ENCODE measurements around the gene THRB.

The THRB gene

DNA sequence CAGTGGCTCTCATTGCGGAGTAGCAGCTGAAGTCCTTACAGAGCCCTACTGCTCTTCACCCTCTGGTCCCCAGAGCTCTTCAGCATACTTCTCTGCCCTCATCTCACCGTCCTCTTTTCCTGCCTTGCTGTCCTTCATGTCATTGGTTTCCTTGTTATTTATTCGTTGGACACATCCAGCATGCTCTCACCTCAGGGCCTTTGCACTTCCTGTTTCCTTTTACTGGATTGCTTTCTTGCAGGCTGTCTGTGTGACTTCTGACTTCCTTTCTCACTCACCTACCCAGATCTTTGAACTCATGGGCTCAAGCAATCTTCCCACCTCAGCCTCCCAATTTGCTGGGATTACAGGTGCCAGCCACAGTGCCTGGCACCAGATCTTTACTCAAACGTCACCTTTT lies 422.5 kb downstream of the THRB start:
- ChIA-PET POLR2A (no interaction called here), CTCF (no interaction called here)
- TF ChIP-seq, protein P1, sequence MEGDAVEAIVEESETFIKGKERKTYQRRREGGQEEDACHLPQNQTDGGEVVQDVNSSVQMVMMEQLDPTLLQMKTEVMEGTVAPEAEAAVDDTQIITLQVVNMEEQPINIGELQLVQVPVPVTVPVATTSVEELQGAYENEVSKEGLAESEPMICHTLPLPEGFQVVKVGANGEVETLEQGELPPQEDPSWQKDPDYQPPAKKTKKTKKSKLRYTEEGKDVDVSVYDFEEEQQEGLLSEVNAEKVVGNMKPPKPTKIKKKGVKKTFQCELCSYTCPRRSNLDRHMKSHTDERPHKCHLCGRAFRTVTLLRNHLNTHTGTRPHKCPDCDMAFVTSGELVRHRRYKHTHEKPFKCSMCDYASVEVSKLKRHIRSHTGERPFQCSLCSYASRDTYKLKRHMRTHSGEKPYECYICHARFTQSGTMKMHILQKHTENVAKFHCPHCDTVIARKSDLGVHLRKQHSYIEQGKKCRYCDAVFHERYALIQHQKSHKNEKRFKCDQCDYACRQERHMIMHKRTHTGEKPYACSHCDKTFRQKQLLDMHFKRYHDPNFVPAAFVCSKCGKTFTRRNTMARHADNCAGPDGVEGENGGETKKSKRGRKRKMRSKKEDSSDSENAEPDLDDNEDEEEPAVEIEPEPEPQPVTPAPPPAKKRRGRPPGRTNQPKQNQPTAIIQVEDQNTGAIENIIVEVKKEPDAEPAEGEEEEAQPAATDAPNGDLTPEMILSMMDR (IDR thresholded peaks at IDR 0.05; ENCODE audit: control extremely low read depth, extremely low read depth, low read depth, missing control alignments) = no peak
- no peak for DNase-seq (ENCODE audit: extremely low spot score)

DNA sequence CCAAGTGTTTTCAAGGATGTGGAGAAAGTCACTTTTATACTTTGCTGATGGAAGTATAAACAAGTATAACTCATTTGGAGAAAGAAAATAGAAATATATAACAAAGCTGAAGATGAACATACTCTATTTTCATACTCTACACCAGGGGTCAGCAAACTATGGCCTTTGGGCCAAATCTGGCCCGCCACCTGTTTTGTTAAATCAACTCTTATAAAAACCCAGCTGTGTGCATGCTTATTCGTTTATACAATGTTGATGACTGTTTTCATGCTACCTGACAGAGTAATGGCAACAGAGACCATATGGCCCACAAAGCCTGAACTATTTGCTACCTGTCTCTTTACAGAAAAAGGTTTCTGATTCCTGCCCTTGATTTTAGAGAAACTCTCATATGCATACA lies 425.6 kb downstream of the THRB start:
- ChIA-PET CTCF (no interaction called here), POLR2A (no interaction called here)
- DNase-seq (ENCODE audit: extremely low spot score) = no peak
- TF ChIP-seq, protein P1 (IDR thresholded peaks at IDR 0.05; ENCODE audit: control extremely low read depth, extremely low read depth, low read depth, missing control alignments) = no peak

DNA sequence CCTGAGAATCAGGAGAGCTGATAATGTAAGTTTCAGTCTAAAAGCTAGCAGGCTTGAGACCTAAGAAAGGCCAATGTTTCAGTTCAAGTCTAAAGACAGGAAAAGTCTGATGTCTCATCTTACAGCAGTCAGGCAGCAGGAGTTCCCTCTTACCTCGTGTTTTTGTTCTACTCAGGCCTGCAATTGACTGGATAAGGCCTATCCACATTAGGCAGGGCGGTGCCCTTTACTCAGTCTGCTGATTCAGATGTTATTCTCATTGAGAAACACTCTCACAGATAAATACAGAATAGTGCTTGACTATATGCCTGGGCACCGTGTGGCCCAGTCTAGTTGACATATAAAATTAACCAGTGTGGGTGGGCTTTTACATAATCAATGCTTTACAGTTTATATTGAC lies 427.2 kb downstream of the THRB start:
- ChIA-PET POLR2A (no interaction called here), CTCF (interaction anchor here (1.5 kb wide), 1 partner anchor 101 kb away, joined by 3 read pairs; no protein-coding TSS in a partner anchor)
- no peak for DNase-seq (ENCODE audit: extremely low spot score)
- TF ChIP-seq, protein P1 (IDR thresholded peaks at IDR 0.05; ENCODE audit: control extremely low read depth, extremely low read depth, low read depth, missing control alignments) = no peak
